Measurements from ENCODE around the gene HPN. TPM values are rescaled to one million over a fixed set of nuclear protein-coding genes. Genes with fewer than 3 reads are reported as not detected.
A peak's percentile ranks its signal among the peaks of the same experiment; 100 is the strongest.

The HPN gene
- total and polyA plus RNA-seq, 5 experiments from 2014 or later = 0.16 TPM; not detected in 3

DNA sequence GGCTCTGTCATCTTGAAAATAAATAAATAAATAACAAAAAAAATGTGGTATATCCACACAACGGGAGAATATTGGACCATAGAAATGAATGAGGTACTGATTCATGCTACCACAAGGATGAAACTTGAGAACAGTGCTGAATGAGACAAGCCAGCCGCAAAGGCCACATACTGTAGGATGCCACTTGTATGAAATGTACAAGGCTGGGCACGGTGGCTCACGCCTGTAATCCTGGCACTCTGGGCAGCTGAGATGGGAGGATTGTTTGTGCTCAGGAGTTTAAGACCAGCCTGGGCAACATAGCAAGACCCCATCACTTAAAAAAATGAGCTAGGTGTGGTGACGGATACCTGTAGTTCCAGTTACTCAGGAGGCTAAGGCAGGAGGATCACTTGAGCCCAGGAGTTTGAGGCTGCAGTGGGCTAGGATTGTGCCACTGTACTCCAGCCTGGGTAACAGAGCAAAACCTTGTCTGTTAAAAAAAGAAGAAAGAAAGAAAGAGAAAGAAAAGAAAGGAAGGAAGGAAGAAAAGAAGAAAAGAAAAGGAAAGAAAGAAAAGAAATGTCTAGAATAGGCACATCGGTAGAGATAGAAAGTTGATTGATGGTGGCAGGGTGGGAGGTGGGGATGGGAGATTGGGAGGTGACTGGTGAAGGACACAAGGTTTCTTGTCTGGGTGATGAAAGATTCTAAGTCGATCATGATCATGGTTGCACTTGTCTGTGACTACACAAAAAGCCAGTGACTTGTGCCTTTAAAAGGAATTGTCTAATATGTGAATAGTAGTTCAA lies 20.3 kb downstream of the HPN start:
- DNase-seq (no peak), ATAC-seq (no peak)
- no peaks in the 10 kb centered on the region for H3K36me3 Mint-ChIP-seq
- H3K4me1 Mint-ChIP-seq = peaks cover 0 to 2% (median under 1%) of the 10 kb centered on the region in 4 donors
- H3K27ac Mint-ChIP-seq = peak overlapping the region in 3 of 10 donors; percentile 21 to 53 (median 34)
- H3K9me3 Mint-ChIP-seq = no peaks in the 10 kb centered on the region
- no peak overlapping the region for H3K4me3 Mint-ChIP-seq
- peaks cover 0 to 3% (median 0%) of the 10 kb centered on the region in 5 donors for H3K27me3 Mint-ChIP-seq
- POLR2A ChIA-PET = interaction anchor here (0.6 to 0.8 kb wide), 2 partner anchors 59 to 64 kb away, joined by 3 read pairs; no protein-coding TSS in a partner anchor

DNA sequence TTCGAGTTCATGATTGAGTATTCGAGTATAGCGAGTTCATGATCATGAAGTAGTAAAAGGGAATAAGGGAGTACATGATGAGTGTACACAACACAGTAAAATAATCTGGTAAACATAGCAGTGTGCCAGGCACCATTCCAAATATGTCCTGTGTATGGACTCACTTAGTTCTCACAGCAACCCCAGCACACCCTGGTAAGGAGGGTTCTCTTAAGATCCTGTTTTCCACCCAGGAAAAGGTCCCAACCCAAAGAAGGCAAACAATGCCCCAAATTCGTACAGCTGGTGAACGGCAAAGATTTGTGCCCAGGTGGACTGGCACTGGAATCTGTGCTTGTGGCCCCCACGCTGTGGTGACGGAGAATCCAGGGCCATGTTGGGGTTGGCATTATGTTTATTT lies 21.4 kb downstream of the HPN start:
- no peak for ATAC-seq
- H3K9me3 Mint-ChIP-seq = no peaks in the 10 kb centered on the region
- DNase-seq = no peak
- no peak overlapping the region for H3K27ac Mint-ChIP-seq
- no peaks in the 10 kb centered on the region for H3K36me3 Mint-ChIP-seq
- no peak overlapping the region for H3K4me3 Mint-ChIP-seq
- H3K27me3 Mint-ChIP-seq = peaks cover 0 to 2% (median 0%) of the 10 kb centered on the region in 5 donors
- H3K4me1 Mint-ChIP-seq = peaks cover 0 to 6% (median 5%) of the 10 kb centered on the region in 4 donors
- POLR2A ChIA-PET = interaction anchor here (0.8 kb wide), 1 partner anchor 60 kb away, joined by 3 read pairs; no protein-coding TSS in a partner anchor

DNA sequence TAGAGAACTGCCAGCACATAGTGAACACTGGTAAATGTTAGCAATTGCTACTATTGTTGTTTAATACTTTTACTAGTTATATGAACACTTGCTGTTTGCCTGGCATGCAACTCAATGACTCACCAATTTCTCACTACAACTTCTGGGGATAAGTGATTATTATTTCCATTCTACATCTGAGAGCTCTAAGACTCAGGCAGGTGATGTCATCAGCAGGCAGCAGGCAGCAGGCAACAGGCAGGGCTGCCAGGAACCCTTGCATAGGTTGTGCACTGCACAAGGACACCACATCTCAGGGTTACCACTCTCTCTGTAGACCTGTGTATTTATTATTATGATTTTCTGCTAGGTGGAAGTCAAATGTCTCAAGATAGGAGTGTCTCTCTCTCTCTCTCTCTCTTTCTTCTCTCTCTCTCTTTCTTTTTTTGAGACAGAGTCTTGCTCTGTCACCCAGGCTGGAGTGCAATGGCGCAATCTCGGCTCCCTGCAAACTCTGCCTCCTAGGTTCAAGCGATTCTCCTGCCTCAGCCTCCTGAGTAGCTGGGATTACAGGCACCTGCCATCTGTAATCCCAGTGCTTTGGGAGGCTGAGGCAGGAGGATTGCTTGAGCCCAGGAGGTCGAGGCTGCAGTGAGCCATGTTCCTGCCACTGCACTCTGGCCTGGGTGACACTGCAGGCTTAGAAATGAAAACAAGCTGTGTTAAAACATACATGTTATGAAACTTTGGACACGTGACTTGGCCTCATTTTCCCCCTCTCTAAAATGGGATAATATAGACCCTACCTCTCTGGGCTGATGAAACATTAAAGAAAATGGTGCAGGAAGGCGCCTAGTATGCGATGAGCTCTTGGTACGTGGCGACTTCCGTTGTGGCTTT lies 22.7 kb downstream of the HPN start:
- POLR2A ChIA-PET = no interaction called here
- DNase-seq = no peak
- H3K4me1 Mint-ChIP-seq = peaks cover 0 to 6% (median 5%) of the 10 kb centered on the region in 4 donors
- no peak overlapping the region for H3K4me3 Mint-ChIP-seq
- ATAC-seq = no peak
- H3K36me3 Mint-ChIP-seq = no peaks in the 10 kb centered on the region
- H3K27ac Mint-ChIP-seq = peak overlapping the region in 1 of 10 donors; percentile 18
- H3K27me3 Mint-ChIP-seq = peaks cover 0 to 2% (median 0%) of the 10 kb centered on the region in 5 donors
- no peaks in the 10 kb centered on the region for H3K9me3 Mint-ChIP-seq

DNA sequence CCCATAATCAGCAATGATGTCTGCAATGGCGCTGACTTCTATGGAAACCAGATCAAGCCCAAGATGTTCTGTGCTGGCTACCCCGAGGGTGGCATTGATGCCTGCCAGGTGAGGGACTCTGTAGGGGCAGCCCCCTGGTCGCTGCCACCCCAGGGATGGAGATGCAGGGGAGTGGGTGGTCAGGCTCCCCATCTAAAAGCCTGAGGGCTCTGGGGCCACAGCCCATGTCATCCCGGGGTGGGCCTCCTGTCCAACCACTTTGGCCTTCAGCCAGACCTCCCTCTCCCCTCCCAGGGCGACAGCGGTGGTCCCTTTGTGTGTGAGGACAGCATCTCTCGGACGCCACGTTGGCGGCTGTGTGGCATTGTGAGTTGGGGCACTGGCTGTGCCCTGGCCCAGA lies 24.1 kb downstream of the HPN start:
- no peak for ATAC-seq
- peaks cover 0 to 4% (median 0%) of the 10 kb centered on the region in 9 donors for H3K9me3 Mint-ChIP-seq

DNA sequence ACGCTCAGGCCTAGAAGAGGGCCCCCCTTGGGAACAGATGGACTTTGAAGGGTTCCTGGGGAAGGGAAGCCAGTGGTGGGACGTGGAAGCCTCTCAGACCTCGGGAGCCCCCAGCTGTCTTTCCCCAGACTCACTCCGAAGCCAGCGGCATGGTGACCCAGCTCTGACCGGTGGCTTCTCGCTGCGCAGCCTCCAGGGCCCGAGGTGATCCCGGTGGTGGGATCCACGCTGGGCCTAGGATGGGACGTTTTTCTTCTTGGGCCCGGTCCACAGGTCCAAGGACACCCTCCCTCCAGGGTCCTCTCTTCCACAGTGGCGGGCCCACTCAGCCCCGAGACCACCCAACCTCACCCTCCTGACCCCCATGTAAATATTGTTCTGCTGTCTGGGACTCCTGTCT lies 24.6 kb downstream of the HPN start:
- POLR2A ChIA-PET = interaction anchor here (0.5 to 2.4 kb wide), 3 partner anchors 45 to 587 kb away, joined by 3 to 6 read pairs (median 5); no protein-coding TSS in a partner anchor
- DNase-seq (no peak), ATAC-seq (no peak)
- H3K9me3 Mint-ChIP-seq = peaks cover 0 to 8% (median 0%) of the 10 kb centered on the region in 9 donors
- H3K36me3 Mint-ChIP-seq = peaks cover 0 to 4% (median 0%) of the 10 kb centered on the region in 3 donors
- peak overlapping the region in 1 of 10 donors; percentile 34 for H3K27ac Mint-ChIP-seq
- peaks cover 0 to 6% (median 5%) of the 10 kb centered on the region in 4 donors for H3K4me1 Mint-ChIP-seq
- no peak overlapping the region for H3K4me3 Mint-ChIP-seq
- H3K27me3 Mint-ChIP-seq = peaks cover 0 to 2% (median 0%) of the 10 kb centered on the region in 5 donors

More for the DNA sequence above, 24.1 kb downstream of the HPN start:
- Mint-ChIP-seq H3K4me1 (peaks cover 0 to 6% (median 5%) of the 10 kb centered on the region in 4 donors), H3K27me3 (peaks cover 0 to 2% (median 0%) of the 10 kb centered on the region in 5 donors), H3K36me3 (peaks cover 0 to 1% (median 0%) of the 10 kb centered on the region in 3 donors), H3K4me3 (no peak overlapping the region), H3K27ac (no peak overlapping the region)
- DNase-seq = no peak
- POLR2A ChIA-PET = no interaction called here

DNA sequence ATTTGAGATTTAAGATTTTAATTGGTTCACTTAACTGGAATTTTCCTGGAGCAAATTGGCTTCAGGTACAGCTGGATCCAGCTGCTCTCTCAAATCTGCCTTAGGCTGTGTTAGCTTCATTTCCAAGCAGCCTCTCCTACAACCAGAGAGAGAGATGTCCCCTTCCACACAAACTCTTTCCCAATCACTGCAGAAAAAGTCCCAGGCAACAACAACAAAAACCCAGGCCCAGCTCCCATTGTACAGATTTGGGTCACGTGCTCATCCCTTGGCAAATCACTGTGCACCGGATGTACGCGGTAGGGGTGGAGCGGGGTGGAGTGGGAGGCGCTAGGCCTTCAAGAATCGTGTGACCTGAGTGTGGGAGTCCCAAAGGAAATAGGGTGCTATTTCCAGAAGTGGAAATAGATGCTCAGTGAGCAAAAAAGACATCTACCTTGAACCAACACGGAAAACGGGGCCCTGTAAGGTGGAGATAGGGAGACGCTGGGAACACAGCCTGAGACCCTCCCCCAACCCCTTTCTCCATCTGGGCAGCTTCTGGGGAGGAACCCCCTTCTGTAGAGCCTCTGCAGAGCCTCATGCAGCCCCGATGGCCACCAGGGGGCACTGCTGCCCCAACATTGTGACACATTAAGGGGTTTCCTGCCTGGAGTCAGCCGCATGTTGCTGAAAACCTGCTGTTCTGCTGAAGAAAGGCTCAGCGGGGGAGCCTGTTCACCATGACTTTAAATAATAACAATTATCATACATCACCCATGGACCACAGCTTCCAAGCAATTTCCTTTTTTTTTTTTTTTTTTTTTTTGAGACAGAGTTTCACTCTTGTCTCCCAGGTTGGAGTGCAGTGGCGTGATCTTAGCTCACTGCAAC lies 25.4 kb downstream of the HPN start:
- peak overlapping the region in 4 of 10 donors; percentile 15 to 83 (median 69) for H3K27ac Mint-ChIP-seq
- peaks cover 0 to 6% (median 5%) of the 10 kb centered on the region in 4 donors for H3K4me1 Mint-ChIP-seq
- peaks cover 0 to 4% (median 0%) of the 10 kb centered on the region in 3 donors for H3K36me3 Mint-ChIP-seq
- peak; percentile 96 to 99 for ATAC-seq
- DNase-seq = peak; percentile 74 to 94 (median 88)
- no peak overlapping the region for H3K4me3 Mint-ChIP-seq
- POLR2A ChIA-PET = interaction anchor here (0.5 to 2.4 kb wide), 5 partner anchors 45 to 586 kb away, joined by 3 to 6 read pairs (median 3); no protein-coding TSS in a partner anchor
- H3K27me3 Mint-ChIP-seq = peaks cover 0 to 2% (median 0%) of the 10 kb centered on the region in 5 donors
- peaks cover 0 to 8% (median 0%) of the 10 kb centered on the region in 9 donors for H3K9me3 Mint-ChIP-seq

DNA sequence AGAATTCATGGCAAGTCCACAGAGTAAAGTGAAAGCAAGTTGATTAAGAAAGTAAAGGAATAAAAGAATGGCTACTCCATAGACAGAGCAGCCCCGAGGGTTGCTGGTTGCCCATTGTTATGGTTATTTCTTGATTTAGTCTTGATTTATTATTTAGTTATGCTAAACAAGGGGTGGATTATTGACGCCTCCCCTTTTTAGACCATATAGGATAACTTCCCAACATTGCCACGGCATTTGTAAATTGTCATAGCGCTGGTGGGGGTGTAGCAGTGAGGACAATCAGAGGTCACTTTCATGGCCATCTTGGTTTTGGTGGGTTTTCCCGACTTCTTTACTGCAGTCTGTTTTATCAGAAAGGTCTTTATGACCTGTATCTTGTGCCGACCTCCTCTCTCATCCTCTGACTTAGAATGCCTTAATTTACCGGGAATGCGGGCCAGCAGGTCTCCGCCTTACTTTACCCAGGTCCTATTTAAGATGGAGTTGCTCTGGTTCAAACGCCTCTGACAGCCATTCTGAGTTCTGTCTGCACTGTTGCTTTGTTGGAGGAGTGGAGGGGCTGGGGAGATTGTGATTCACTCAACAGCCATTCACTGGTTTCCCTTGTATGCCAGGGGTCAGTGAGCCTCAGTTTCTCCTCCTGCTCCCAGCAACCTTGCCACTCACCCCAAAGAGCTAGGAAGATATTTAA lies 27.6 kb downstream of the HPN start:
- ATAC-seq = no peak
- POLR2A ChIA-PET = no interaction called here
- DNase-seq = no peak
- Mint-ChIP-seq H3K36me3 (peaks cover 0 to 4% (median 0%) of the 10 kb centered on the region in 3 donors), H3K27ac (peak overlapping the region in 2 of 10 donors; percentile 7 to 17), H3K9me3 (peaks cover 0 to 8% (median 0%) of the 10 kb centered on the region in 9 donors), H3K4me3 (peak overlapping the region in 1 of 10 donors; percentile 20), H3K27me3 (peaks cover 0 to 1% (median 0%) of the 10 kb centered on the region in 5 donors), H3K4me1 (peaks cover 0 to 6% (median 5%) of the 10 kb centered on the region in 4 donors)

DNA sequence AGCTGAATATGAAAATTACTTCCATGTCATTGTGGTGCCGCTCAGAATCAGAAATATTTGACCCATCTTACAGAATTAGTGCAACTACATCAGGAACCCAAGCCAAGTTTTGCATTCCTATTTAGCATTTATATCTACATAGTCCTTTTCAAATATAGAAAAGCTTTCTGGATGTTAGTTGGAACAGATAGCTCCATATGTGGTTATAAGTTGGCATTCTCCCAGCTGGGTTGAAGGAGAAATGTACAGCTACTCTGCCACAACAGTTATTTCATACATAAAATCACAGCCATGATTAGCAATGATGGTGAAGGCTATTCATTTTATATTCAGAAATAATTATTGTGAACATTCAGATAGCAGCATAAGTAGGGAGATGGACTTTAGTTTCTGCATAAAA lies 28.2 kb downstream of the HPN start:
- Mint-ChIP-seq H3K4me1 (peaks cover 0 to 6% (median 5%) of the 10 kb centered on the region in 4 donors), H3K4me3 (no peak overlapping the region), H3K36me3 (peaks cover 0 to 4% (median 0%) of the 10 kb centered on the region in 3 donors), H3K27ac (no peak overlapping the region), H3K9me3 (peaks cover 0 to 8% (median 0%) of the 10 kb centered on the region in 9 donors), H3K27me3 (peaks cover 0 to 1% (median 0%) of the 10 kb centered on the region in 5 donors)
- ATAC-seq (no peak), DNase-seq (no peak)
- POLR2A ChIA-PET = interaction anchor here (1.2 kb wide), 1 partner anchor 35 kb away, joined by 3 read pairs; no protein-coding TSS in a partner anchor

DNA sequence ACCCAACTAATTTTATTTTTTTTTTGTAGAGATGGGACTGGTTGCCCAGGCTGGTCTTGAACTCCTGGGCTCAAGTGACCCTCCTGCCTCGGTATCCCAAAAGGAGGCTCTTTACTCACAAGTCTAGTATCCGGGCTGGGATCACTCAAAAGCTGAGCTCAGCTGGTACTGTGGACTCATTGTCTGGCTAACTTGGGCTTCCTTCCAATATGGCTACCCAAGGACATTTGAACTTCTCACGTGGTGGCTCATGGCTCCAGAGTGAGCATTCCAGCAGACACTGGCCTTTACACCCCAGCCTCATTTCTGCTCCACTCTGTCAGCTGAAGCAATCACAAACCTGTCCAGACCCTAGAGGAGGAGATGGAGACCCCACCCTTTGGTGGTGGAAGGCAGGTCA lies 28.9 kb downstream of the HPN start:
- H3K4me3 Mint-ChIP-seq = no peak overlapping the region
- H3K9me3 Mint-ChIP-seq = peaks cover 0 to 8% (median 0%) of the 10 kb centered on the region in 9 donors
- H3K27me3 Mint-ChIP-seq = peaks cover 0 to 1% (median 0%) of the 10 kb centered on the region in 5 donors
- POLR2A ChIA-PET = interaction anchor here (1.2 kb wide), 1 partner anchor 36 kb away, joined by 3 read pairs; no protein-coding TSS in a partner anchor
- no peak overlapping the region for H3K27ac Mint-ChIP-seq
- DNase-seq (no peak), ATAC-seq (no peak)
- peaks cover 0 to 4% (median 0%) of the 10 kb centered on the region in 3 donors for H3K36me3 Mint-ChIP-seq
- H3K4me1 Mint-ChIP-seq = peaks cover 0 to 9% (median 5%) of the 10 kb centered on the region in 4 donors

DNA sequence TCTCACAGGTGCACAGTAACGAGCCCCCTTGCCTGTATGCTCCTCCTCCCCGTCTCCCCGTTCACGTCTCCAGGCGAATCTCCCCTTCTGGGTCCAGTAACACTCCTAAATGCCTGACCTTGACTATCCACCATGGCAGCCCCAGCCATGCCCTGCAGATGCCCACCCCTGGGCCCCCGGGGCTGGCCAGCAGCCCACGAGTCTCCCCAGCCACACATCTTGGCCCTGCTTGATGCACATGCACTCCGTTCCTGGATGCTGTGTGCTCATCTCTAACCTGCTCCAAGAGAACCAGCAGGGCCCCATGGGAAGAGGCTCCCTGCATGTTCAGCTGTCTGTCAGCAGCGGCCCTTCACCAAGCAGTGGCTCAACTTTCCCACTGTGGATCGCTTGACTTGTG lies 32.0 kb downstream of the HPN start:
- no peak for ATAC-seq
- Mint-ChIP-seq H3K27me3 (peaks cover 0 to 11% (median 7%) of the 10 kb centered on the region in 5 donors), H3K27ac (no peak overlapping the region), H3K36me3 (peaks cover 0 to 4% (median 0%) of the 10 kb centered on the region in 3 donors), H3K9me3 (peaks cover 0 to 8% (median 0%) of the 10 kb centered on the region in 9 donors), H3K4me1 (peaks cover 0 to 6% (median 2%) of the 10 kb centered on the region in 4 donors), H3K4me3 (no peak overlapping the region)
- POLR2A ChIA-PET = no interaction called here
- DNase-seq = no peak

DNA sequence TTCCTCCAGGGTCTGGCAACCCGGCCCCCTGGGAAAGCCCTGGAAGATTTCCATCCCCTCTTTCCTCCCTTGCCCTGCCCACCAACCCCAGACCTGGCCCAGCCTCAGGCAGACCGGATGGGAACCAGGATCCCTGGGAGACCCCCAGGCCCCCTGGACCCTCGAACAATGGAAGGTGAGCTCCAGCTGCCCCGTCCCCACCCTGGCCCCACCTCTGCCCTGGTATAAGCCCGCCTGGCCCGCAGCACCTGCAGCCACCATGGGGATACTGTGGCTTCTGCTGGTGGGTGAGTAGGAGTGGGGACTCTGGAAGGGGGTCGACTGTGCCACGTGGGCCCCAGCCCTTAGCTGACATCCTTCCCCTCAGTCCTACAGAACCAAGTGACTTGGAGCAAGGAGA lies 32.4 kb downstream of the HPN start:
- Mint-ChIP-seq H3K27me3 (peaks cover 0 to 14% (median 7%) of the 10 kb centered on the region in 5 donors), H3K36me3 (peaks cover 0 to 4% (median 0%) of the 10 kb centered on the region in 3 donors), H3K27ac (no peak overlapping the region), H3K9me3 (peaks cover 0 to 8% (median 0%) of the 10 kb centered on the region in 9 donors), H3K4me3 (no peak overlapping the region), H3K4me1 (peaks cover 0 to 6% (median 3%) of the 10 kb centered on the region in 4 donors)
- POLR2A ChIA-PET = no interaction called here
- ATAC-seq (no peak), DNase-seq (no peak)
